DMS153 treated with DMSO at 0.1 percent for 48 hours (cell line): ENCODE measurements around the gene ZNF516.

Source experiments
- DNase-seq: peaks from one replicate; lab custom pipeline; 2025; ENCODE audit not compliant: unreplicated experiment; lab: John Stamatoyannopoulos, UW

ZNF516 gene

DNA sequence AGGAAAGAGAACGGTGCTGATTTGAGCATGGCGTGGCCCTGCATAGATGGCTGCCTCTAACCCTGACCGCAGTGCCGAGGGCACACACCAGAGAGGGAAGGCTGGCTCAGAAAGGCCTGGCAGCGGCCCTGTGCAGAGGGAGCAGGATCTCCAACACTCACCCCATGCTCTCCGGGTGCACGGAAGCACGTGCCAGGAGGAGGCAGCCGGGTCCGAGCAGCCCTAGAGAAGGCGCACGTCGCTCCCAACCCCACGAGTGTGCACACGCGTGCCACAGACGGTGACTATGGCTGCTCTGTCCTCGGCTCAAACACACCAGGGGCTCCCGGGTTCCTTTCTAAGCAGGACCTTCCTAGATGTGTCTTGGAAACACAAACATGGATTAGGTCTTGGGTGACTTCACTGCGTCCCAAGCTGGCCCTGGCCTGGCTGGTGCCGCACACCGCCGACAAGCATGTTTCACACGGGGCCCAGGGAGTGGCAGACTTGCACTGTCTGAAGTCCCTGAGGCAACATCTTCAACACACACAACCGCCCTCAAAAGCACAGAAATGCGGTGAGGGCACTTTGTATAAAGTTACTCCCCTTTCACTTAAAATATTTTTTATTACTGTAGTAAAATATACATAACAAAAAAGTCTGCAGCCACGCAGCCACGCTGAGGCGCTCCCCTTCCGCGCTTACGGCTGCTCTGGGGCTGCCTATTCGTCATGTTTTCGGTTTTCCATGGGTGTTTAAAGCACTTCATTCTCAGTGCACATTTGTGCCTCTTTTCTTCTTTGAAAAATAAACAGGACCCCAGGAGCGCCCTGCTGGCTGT, 110.0 kb downstream of the ZNF516 start:
- no peak for DNase-seq

DNA sequence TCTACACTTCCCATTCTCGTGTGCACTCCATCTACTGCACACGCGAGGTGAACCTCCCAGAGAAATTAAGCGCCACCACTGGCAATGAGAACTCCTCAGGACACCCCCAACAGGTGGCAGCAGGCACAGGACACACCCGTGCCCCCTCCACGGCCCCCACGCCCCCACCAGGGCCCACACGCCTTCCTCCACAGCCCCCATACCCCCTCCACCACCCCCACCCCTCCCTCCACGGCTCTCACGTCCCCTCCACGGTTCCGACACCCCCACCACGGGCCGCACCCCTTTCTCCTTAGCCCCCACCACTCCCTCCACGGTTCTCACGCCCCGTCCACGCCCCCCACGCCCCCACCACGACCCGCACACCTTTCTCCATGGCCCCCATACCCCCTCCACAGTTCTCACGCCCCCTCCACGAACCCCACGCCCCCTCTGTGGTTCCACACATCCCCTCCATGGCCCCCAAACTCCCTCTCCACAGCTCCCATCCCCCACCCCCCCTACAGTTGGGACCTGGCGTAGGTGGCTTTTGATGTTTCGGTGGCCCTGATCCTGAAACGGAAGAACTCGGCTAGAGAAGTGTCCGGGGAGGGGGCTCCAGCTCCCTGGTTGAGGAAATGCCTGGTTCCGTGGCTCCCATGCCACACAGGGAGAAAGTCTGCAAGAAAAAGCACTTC, 110.8 kb downstream of the ZNF516 start:
- DNase-seq, result no peak

DNA sequence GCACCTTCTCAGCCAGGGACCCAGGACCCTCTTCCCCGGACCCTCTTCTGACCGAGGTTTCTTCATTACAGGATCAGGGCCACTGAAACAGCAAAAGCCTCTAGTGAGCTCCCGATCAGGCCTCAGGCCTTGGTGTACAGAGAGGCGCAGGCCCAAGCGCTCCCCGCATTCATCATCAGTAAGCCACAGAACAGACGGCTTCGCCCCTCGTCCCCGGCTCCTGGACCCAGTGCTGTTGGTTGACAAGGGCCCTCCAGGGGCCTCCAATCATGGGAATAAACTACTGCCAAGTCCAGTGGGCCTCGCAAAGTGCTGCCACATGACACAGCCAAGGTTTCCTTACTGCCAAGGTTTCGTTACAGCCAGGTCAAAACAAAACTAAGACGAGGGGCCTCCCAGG, 111.4 kb downstream of the ZNF516 start:
- DNase-seq, result no peak

DNA sequence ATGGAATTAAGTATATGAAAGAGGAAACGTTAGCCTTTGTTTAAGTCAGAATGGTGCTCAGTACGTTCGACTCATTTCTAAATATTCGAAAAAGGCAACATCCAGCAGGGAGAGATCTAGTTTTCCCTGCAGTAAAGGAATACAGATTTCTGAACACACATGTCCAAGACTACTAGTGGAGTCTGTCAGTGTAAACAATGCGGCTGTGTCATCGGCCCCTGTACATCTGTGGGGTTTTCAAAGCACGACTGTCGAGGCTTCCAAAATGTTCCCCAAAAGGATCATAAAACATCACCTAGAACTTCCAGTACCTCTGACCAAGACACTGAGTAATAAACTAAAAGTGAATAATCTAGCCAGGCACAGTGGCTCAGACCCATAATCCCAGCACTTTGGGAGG, 112.8 kb downstream of the ZNF516 start:
- no peak for DNase-seq

DNA sequence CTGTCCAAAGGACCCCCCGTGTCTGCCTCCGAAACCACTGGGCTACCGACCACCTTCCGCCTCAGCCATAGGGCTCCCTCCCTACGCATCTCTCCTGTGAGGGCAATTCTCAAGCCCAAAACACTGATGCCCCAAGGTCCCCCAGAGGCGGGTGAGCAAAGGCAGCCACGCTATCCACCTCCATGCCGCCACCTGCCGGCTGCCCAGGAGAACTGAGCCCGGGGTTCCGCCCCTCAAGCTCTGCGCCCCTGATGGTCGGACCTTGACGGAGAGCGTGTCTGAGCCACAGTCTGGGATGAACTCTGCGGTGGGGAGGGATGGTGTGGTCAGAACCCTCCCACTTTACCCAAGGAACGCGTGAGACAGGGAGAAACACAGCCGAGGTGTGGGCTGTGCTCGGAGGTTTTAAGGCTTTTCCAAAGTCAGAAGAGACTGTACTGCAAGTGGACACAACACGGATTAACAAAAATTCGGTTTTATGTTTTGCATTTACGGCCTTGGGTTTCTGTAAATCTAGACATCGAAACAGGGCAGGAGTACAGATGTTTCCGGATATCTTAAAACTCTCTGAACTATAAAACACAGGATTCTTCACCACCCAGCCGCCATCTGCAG, 114.1 kb downstream of the ZNF516 start:
- no peak for DNase-seq

DNA sequence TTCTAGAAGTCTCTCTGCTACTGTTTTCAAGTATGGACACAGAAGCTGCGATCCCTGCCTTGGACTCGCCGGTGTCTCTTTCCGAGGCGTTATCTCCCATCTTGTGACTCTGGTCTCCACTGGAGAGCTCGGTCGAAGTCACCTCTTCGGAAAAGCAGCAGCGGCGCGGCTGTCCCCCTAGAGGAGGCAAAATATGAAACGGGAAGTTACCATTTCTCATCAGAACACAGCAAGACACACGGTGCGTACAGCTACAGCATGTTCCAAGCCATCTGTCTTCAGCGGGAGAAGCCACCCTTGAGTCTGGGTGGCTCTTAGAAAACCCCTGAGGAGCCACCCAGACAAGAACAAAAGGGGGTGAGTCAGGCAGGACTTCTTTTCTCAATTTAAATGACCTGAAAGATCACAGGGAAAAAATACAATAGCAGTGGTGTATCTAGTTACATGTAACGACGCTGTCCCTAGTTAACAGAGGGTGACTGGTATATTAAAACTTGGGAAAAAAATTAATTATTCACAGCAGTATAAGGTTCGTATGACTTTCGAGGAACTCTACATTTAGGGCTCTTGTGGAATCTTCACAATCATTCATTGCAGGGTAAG, 114.8 kb downstream of the ZNF516 start:
- no peak for DNase-seq

DNA sequence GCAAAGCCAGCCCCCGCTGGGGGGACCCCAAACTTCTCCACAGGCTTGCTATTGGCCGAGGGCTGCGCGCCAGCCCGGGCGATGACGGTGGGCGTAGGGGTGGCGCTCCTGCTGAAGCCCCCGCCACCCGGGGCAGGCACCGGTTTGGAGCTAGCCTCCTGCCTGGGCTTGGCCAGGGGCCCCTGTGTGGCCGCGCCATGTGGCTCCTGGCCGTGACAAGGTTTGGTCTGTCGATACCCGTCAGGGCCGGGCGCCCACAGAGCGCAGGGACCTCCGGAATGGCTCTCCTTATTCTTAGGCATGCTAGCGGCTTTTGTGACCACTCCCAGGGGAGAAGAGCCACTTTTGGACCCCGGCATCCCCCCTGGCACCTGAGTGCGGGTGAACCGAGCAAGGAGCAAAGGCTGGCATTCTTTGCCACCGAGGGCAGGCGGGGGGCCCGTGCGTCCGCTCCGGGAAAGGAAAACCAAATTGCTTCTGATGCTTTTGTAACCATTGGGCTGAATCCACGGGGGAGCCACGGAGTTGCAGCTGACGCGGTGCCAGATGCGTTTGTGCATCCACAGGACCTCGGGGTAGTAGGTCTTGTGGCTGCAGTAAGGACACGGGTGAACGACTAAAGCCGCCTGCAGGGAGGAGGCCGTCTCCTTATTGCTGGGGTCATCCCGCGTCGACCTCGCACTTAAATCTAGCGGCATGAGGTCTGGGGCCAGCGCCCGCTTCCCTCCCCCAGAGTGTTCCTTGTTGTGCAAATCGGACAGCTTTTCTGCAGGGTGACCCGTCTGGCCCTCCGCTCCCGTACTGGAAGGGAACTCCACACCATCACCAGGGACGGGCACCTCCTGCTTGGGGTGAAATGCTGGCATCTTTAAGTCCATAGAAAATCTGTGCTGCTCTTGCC, 115.6 kb downstream of the ZNF516 start:
- no peak for DNase-seq

DNA sequence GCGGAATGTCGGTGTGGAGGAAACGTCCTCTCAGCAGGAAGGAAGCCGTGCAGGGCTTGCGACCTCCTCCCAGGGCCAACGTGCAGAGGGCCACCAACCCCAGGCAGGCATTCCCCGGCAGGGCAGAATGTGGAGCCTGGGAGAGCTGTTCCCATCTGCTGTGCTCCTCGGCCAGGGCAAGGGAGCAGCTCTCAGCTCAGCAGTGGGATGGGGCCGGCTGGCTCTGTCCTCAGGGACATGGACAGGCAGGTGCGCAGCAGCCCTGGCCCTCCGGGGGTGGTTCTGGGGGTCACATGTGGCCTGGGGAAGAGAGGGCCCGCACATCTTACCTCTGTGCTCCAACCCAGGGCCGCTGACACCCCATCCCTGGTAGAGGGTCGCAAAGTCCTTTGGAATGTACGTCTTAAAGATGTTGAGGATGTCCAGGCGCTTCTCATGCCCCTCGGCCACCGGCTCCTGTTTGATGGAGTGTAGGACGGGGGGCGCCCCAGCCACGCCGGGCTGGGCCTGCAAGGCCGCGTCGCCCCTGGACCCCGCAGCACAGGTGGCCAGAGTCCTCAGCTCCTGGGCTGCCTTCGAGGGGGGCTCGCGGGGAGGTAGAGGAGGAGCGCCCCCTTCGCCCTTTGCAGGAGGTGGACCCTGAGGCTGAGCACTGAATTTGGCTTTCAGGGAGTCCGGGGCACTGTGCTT, 116.4 kb downstream of the ZNF516 start:
- DNase-seq, result no peak

DNA sequence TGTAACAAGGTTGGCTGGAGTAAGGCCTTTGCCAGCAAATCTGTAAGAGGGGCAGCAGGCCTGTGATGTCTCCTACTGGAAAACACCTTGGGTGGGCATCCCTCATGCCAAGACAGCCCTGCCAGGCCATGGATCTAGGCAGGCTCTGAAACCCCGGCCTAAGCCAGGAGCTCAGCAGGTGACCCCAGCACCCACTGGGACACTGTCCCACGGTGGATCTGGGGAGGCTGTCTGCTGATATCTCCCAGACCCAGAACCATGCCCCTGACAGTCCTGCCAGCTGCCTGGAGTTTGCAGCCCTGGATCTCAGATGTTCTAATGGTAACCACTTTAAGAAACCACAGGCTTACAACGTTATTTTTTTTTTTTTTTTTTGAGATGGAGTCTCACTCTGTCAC, 117.7 kb downstream of the ZNF516 start:
- DNase-seq, result no peak

DNA sequence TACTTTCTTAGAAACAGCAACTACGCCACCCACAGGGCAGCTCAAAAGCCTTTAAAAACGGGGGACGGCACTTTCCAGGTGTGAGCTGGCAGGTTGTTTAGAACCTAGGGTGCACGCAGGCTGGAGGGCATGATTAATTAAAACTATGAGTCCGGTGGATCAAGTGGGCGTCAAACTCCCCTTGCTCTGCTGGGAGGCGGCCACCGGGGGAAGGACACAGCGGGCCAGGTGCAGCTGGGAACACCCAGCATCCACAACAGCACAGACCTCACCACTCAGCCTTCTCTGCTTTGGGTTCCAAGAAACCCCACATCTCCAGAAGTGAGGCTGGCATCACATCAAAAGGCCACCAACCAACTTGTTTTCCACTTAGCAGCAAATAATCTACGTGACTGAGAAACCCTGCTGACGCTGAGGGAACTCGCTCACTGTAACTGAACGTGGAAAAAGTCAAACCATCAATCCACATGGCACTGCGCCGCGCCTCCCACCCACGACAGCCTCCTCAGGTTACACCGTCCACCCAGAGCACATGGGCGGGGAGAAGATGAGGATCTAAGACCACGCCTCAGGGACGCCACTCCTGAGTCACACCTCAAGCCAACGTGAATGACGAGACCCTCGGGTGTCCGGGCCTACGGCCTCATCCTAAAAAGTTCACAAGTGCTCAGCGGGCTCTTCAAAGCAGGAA, 118.2 kb downstream of the ZNF516 start:
- no peak for DNase-seq

DNA sequence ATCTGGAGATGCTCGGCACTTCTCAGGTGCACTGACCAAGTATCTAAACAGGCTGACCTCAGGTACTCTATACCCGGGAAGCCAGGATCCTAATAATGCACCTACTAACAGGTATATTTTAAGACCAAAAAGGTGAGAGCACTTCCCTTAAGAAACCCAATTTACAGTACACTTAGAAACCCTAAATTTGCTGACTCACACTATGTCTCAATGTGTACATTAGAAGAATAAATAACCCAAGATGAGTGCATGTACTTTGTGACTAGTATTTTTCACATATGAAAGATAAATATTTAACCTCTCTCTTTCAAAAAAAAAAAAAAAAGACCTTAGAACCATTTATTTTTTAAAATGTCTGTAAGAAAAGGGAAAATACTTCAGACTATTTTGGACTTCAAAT, 118.8 kb downstream of the ZNF516 start:
- no peak for DNase-seq

DNA sequence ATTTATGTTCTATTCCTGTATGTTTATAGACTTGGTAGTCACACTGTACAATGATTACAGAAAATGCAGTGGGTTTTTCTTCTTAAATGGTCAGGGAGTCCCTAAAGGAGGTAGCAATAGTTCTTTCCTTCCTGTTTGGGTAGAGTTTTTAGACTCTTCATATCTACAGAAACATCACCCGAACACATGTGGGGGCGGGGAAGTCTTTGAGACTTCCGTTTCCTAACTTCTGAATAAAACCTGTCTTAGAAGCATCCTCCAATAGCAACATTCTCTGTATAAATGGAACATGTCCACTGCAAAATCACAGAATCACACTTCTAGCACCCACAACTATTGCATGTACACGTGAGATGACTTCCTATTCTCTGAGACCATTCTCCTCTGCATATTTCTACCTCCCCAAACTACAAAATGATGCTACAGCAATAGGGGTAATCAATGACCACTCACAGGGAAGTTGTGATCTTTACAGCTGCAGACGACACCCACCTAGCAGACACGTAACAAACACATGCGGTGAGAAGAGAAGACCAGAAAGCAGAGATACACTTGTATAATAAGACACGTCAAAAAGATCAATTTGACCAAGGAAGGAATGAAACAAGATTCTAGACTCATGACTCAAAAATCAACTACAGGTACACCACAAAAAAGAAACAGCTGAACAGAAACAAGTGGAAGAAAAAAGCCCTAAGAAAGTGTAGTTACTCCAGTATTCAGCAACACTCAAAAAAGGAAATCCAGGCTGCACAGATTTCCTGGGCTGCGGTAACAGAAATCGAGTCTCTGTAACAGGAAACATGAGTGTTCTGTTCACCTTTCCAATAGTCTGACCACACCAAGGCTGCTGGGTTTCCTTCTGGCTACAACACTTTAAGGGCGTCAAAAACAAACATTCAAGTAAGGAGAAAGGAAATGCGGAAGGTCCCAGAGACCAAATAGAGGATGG, 120.4 kb downstream of the ZNF516 start:
- DNase-seq, result no peak

DNA sequence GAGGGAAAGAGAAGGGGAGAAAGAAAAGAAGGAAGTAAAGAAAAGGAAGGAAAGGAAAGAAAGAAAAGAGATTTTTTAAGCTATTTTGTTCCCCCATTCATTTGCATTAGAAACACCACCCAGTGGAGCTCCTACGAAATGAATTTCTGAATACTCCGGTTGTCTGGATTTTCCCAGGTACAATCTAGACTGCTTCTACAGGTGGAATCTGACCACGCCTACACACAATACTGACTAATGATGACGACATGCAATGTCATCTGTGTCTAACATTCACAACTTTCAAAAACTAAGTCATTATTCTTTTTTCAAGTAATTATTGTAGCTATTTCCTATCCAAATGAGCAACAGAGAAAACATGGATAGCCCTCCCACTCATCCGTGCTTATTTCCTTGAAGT, 121.7 kb downstream of the ZNF516 start:
- DNase-seq, result no peak

DNA sequence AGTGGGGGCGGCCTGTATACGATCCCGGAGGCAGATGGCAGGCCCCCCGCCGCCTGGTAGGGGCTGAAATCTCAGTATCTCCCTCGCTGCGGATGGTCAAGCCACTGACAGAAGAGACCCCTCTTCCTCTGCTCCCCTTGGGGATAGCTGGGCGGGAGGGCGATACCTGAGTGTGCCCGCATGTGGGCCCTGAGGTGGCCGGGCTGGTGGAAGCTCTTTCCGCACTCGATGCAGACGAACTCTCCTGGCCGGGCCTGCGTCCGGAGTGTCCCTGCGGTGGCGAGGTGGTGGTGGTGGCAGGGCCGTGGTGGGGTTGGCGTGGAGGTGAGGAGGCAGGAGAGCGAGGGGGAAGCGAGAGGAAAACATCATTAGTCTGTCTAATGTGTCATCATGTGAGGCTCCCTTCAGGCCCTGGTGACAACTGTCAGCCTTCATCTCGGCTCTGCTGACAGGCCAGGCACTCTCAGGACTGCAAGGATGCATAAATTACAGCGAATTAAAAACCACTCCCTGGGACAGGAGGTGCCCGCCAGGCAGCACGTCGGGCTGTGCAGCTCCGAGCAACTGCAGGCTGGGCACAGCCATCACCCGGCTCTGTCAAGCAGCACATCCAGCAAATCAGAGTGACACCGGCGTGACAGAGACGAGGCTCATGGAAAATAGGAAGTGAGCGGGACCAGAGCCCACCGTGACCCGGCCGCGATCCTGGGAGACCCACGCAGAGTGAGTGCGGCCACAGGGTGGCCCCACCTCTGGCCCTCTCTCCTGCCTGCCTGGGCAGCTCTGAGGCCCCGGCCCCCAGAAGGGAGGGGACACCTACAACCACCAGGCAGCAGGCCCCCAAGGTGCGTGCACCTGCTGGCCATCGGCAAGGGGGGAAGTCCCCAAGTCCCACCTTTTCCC, 123.5 kb downstream of the ZNF516 start:
- no peak for DNase-seq

DNA sequence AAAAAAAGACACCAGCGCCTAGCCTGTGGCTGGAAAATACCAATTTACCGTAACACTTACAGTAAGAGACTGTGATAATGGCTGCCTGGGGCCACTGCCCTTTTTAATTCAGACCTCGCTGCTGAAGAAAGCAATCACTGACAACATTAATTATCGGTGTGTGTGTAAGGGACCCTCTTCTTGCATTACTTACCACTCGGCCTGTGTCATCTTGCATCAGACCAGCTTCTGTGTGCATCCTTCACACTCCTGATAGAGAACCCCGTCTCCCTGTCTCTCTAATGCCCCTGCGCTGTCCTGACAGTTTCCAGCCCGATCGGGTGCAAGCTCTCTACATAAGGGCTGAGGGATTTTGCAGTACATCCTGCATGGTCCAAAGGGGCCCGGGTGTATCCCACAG, 124.4 kb downstream of the ZNF516 start:
- DNase-seq, result no peak

DNA sequence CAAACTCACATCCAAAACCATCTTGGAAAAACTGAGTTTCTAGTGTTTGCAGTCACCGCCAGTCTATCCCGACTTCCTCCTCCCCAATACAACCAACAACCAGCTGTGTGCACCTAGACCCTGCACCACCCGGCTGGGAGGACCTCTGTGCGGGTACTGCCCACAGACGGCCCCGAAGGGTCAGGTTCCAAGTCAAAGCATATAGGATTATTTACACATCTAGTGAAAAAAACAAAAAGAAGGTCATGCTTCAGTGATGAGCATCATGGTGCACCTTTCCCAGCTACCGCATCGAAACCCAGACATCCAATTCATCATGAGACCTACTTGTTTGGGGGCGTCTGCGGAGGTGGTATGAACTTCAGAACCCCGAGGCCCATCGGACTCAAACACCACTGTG, 124.8 kb downstream of the ZNF516 start:
- DNase-seq, result no peak

DNA sequence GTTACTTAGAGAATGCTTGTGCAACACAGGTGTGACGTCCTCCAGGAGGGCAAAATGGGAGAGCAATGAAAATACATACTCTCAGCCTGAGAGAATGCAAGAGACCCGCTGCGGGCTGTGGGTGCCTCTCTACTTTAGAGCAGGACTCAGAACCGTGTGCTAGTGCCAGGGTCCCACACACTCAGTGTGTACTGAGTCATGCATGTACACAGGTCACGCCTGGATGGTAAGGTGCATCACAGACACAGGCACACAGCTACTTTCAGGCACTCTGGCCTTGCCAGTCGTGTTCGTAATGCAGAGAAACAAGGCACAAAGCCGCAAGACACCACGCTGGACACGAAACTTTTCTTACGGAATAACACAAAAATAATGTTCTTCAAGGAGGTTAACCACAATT, 125.3 kb downstream of the ZNF516 start:
- DNase-seq, result no peak

DNA sequence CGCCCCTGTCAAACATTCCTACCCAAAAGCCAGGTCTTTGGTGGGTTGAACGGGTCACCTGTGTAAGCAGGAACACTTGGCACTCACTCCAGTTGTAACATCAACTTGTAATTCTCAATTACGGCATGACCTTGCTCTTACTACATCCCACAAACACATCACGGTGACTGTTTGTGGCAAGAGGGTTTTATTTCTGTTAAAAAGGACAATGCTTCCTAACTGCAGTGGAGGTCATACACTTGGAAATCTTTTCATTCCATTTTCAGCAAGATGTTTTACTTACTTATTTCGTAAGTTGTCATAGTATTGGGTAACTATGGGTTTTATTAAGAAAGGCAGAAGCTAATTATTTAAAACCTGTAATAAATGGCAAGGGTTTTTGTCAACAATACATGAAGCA, 126.1 kb downstream of the ZNF516 start:
- no peak for DNase-seq
